T-helper 2 cell treated with Interferon-gamma antibody and Interleukin-4, amounts not matched to agents 100 ng/mL and 5 ng/mL, for 36 hours (primary cell): ENCODE measurements around the gene INPPL1. TPM values are rescaled to one million over a fixed set of nuclear protein-coding genes. Genes with fewer than 3 reads are reported as not detected.

ENCODE experiments used
- intact Hi-C: fragments of 100-400 bp; cut with micrococcal nuclease; formaldehyde crosslinking; loops from one replicate; pipeline ENCODE4 v1.15.1; 2023
- total RNA-seq: library from RNA; stranded (reverse); gene quantifications from 2 replicates; pipeline ENCODE4 v1.2.3, GENCODE V29; 2022

Gene INPPL1
- total RNA-seq, 1 donor from 2014 or later = 126 TPM

DNA sequence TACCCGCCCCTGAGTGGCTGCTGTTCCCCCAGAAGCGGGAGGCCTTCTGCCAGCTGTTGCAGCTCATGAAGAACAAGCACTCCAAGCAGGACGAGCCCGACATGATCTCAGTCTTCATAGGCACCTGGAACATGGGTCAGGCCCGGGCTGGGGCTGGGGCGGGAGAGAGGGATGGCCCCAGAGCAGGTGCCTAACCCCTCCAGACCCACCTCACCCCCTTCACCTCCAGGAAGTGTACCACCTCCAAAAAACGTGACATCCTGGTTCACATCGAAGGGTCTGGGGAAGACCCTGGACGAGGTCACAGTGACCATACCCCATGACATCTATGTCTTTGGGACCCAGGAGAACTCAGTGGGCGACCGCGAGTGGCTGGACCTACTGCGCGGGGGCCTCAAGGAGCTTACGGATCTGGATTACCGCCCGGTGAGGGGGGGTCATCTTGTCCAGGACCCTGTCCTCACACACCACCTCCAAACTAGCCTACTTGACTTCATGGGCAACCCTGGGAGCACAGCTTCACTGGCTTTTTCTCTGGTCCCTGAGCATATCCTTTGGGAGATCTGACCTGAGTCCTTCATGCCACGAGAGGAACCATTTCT is 6.3 kb downstream of the INPPL1 start:
- intact Hi-C loops = no loop called here

DNA sequence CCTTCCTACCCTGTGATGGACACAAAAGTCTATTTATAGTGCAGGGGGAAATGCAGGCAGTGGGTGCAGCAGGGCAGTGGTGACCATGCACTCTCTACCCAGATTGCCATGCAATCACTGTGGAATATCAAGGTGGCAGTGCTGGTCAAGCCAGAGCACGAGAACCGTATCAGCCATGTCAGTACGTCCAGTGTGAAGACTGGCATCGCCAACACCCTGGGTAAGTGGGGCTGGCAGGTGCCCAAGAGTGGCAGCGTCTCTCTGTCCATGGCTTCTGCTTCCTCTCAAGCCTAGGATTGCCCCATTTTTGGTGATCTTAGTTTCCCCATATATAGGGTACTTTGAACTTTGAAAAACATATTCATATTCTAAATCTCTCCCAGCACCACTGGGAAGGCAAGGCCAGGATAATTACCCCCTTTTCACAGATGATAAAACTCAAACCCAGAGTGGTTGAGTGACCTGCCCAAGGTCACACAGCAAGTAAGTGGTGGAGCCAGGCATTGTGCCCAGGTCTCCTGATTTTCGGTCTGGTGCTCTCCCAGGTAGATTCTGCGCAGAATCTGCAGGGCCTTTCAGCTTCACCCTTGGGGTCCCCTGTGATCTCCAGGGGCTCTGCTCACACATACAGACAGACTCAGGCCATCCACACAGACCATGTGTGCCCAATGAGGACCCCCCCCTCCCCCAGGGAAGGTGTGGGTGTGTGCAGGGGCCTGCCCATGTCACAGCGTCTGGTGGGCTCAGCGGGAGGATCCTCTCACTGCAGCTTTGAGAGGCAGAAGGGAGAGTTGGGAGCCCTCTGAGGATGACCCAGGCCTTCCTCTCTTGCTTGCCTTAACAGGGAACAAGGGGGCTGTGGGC is 7.1 kb downstream of the INPPL1 start:
- intact Hi-C loops = no loop called here

DNA sequence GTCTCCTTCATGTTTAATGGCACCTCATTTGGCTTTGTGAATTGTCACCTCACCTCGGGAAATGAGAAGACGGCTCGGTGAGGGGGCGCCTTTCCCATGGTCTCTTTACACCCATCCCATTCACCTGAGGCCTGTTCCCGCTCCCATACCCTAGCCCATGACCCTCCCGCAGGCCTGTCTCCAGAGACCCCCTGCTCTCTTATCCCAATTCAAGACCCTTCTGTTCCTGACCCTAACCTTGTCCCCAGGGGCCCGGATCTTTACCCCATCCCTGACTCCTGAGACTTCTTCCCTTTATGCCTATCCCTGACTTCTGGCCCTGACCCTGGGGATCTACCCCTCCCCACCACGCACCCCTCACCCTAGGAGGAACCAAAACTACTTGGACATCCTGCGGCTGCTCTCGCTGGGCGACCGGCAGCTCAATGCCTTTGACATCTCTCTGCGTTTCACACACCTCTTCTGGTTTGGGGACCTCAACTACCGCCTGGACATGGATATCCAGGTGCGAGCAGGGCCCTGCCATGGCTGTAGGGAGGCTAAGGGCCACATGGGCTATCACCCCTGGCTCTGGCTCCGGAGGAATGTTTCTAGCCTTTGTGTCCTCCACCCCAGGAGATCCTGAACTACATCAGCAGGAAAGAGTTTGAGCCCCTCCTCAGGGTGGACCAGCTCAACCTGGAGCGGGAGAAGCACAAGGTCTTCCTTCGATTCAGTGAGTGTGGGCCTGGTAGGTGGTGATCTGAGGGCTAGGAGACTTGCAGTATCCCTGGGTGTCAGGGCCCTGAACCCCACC is 7.9 kb downstream of the INPPL1 start:
- intact Hi-C loops = no loop called here

DNA sequence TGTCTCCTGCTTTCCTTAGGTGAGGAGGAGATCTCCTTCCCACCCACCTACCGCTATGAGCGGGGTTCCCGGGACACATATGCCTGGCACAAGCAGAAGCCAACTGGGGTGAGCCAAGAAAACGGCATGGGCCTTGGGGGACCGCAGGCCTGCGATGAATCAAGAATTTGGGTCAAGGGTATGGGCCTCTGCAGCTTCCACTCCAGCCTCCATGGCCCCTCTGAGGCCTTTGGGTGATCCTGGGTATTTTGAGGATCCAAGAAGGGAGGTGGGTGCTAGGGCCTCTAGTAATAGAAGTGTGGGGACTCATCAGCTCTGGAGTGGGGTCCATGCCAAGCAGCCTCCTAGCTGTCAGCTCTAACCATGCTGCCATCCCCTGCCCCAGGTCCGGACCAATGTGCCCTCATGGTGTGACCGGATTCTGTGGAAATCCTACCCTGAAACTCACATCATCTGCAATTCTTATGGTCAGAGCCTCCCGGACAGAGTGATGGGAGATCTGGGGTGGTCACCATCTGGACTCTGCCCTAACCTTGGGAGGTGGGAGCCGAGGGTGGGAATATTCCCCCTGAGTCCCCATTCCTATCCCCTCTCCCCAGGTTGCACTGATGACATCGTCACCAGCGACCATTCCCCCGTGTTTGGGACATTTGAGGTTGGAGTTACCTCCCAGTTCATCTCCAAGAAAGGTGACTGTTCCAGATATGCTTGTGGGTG is 8.6 kb downstream of the INPPL1 start:
- intact Hi-C loops = no loop called here

DNA sequence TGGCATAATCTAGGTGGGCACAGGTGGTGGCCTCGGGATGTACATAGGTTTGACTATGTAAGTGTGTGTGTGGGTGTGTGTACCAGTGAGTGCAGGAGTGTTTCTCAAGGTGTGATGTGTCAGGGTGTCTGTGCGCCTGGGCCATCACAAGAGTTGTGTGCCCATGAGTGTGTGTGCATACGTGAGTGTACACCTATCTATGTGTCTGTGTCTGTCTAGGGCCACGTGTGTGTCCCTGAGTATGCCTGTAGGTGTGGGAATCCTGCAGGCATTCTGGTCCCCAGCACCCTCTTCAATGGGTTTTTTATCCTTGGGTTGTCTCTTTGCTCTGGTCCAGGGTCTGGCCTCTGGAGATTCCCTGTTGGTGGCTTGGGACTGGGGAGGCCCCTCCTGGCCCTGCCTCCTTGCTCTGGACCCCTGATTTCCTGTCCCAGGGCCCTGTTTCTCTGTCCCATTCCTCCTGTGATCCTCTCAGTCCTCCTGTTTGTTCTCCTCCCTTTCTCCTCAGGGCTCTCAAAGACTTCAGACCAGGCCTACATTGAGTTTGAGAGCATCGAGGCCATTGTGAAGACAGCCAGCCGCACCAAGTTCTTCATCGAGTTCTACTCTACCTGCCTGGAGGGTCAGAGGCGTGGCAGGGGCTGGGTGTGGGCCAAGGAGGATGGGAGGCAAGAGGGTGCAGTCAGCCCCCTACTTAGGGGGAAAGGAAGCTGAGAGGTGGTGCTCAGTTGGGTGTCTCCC is 9.4 kb downstream of the INPPL1 start:
- intact Hi-C loops = no loop called here

DNA sequence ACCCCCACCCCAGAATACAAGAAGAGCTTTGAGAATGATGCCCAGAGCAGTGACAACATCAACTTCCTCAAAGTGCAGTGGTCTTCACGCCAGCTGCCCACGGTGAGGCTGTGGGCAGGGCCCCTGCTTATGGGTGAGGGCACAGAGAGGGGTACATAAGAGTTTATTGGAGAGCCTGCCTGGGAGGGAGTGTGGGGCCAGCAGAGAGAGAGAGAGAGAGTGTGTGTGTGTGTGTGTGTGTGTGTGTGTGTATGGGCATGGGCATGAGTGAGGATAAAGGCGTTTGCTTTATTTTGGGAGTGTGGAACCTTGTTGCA is 9.9 kb downstream of the INPPL1 start:
- intact Hi-C loops = no loop called here

DNA sequence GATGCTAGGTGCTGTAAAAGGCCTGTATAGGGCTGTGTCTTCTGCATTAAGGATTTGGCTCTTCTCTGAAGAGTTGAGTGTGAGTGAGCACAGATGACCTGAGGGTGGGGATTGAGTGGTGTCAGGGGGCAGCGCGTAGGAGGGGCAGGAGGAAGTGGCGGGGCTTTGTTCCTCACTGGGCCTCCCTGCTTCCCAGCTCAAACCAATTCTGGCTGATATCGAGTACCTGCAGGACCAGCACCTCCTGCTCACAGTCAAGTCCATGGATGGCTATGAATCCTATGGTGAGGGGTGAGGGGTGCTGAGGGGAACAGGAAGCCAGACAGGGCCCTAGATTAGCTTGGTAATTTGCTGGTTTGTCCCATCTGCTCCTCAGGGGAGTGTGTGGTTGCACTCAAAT is 10.4 kb downstream of the INPPL1 start:
- intact Hi-C loops = no loop called here

DNA sequence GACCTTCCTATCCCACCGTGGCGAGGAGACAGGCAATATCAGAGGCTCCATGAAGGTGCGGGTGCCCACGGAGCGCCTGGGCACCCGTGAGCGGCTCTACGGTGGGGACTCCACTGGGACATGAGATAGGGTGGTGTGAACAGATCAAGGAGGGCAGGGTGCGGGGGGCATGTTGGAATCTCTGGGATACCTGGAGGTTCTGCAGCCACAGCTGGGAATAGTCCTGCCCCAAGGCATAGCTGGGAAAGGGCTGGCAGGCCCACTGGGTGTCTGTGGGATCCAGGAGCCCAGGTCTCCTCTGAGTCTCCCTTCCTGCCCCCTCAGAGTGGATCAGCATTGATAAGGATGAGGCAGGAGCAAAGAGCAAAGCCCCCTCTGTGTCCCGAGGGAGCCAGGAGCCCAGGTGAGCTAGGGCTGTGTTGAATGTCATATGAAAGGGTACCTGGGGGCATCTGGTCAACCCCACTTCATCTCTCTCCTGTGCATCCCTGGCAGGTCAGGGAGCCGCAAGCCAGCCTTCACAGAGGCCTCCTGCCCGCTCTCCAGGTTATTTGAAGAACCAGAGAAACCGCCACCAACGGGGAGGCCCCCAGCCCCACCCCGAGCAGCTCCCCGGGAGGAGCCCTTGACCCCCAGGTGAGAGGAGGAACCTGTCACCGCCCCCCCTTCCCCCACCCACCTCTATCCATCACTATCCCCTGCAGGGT is 10.9 kb downstream of the INPPL1 start:
- intact Hi-C loops = no loop called here

DNA sequence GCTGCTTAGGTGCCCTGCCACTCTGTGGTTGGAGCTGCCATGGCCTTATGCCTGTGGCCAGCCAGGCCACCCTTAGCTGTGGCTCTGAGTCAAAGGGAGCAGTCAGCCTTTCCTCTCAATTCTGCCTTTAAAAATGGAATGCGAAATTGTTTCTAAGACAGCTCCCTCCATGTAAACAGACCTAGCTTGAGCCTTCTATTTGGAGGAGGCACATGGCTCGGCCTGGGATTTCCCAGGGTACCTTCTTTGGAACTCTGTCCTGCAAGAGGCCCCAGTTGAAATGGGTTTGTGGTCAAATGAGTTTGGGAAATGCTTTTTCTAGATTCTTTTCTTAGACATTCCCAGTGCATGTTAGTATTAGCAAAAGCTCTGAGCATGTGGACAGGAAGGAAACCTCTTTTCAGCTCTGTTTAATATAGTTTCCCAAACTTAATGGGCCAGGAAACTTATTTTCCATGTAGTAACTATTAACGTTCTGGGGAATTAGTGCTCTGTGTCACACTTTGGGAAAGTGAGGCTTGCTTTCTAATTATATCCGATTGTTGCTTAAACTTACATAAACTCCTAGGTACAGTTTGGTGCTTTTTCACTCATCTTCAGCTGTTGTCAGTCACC is 11.6 kb downstream of the INPPL1 start:
- intact Hi-C loops = no loop called here

DNA sequence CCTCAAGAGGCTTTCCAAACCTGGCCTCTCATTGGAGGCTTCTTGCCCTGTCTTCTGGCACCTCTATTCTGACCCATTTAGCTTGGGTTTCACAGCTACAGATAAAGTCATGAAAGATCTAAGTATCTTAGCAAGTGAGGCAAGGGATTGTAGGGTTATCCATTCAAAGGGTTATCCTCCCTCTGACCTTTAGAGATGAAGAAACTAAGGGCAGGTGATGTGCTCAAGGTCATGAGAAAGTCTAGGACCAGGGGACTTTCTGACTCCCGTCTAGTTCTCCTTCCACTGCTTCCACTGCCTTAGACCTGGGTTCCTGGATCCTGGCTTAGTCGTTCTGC is 12.2 kb downstream of the INPPL1 start:
- intact Hi-C loops = no loop called here

DNA sequence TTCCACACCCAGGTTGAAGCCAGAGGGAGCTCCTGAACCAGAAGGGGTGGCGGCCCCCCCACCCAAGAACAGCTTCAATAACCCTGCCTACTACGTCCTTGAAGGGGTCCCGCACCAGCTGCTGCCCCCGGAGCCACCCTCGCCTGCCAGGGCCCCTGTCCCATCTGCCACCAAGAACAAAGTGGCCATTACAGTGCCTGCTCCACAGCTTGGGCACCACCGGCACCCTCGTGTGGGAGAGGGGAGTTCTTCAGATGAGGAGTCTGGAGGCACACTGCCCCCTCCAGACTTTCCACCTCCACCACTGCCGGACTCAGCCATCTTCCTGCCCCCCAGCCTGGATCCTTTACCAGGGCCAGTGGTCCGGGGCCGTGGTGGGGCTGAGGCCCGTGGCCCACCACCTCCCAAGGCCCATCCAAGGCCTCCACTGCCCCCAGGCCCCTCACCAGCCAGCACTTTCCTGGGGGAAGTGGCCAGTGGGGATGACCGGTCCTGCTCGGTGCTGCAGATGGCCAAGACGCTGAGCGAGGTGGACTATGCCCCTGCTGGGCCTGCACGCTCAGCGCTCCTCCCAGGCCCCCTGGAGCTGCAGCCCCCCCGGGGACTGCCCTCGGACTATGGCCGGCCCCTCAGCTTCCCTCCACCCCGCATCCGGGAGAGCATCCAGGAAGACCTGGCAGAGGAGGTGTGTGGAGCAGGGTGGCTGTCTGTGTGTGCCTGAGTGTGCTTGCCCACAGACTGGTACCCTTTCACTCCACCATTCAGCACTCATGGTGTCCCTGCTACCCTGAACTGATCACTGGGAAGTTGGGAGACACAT is 12.8 kb downstream of the INPPL1 start:
- intact Hi-C loops = no loop called here

DNA sequence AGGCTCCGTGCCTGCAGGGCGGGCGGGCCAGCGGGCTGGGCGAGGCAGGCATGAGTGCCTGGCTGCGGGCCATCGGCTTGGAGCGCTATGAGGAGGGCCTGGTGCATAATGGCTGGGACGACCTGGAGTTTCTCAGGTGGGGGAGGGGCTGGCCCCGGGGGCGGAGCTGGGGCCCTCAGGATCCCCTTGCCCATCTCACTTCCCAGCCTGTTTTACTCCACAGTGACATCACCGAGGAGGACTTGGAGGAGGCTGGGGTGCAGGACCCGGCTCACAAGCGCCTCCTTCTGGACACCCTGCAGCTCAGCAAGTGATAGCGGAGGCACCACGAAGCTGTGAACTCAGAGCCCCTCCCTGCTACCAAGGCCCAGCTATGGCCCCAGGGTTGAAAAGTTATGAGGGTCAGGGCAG is 13.5 kb downstream of the INPPL1 start:
- intact Hi-C loops = loop anchor here (1.0 kb wide), 1 partner anchor 213 kb away; no protein-coding TSS in a partner anchor

DNA sequence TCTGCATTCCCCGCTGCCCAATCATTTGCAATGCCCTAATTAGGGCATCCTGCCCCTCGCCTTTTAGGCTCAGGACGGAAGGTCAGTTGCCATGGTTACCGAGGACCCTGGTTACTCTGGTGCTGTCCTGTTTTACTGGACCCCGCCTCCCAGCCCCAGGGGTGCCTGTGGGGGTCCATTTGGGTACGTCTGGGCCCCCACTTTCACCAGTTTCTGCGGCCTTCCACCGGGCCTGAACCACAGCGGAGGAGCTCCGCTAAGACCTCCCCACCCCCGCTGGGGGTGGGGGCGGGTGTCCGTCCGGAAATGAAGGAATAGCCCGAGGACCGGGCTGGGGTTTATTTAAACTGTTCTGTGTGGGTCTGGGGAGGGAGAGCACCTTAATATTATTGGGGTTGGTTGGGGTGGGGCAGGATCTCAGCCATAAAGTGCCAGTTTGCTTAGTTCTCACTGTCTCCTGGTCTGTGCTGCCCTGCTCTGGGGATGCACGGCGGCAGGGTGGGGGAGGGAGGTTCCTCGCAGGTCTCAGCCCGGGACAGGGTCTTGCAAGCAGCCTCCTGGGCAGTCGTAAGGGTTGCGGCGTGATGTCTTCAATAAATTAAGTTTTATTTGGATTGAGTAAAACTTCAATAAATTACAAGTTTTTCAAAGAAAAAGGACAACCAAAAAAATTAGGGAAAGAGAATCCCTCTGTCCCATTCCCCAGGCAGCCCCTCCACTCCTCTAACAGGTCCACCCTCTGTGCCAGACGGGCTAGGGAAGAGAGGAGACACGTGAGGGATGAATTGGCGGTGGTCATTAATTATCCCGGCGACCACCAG is 14.1 kb downstream of the INPPL1 start:
- intact Hi-C loops = loop anchor here (1.0 kb wide), 1 partner anchor 213 kb away; no protein-coding TSS in a partner anchor

DNA sequence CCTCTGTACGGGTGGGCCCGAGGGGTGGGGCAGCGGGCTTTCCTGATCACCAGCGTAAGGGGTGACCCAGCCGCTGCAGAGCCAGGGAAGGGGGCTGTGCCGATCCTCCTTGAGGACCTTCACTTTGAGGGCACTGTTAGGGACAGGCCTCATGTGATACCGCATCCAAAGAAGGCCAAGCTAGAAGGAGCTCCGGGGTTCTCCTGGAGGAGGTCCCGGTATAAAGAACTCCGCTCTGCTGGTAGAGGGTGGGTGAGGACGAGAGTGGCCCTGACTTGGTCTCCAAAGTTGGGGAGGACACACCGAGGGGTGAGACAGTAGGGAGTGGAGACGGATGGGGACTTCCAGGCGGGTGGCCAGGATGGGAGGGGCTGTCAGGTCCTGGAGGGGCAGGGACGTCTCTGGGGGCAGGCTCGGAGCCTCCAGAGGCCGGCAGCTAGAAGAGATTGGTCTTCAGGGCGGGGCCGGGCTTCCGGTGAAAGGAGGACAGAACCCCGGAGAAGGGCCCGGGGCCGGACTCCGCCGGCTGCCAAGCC is 14.8 kb downstream of the INPPL1 start:
- intact Hi-C loops = no loop called here

DNA sequence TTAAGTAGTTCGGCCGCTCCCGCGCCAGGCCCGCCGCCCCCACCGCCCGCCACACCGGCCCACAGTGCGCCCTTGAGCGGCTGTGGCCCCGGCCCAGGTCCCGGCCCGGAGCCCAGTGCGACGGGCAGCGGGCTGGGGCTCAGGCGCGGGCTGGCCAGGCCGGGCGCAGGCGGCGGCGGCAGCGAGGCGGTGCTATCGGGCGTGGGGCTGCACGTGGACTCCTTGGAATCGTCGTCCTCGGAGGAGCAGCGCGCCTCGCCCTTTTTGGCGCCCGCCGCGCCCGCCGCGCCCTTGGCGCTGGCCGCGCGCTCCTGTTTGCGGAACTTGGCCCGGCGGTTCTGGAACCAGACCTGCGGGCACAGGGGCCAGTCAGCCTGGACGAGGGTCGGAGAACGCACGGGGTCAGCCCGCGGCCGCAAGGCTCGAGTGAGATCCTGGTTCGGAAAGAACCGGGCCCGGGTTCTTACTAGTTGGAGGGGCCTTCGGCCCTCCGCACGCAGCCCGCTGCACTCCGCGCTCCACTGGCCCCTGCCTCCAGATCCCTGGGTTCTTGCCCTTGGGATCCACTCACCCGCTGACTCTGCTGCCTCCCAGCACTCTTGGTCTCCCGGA is 15.4 kb downstream of the INPPL1 start:
- intact Hi-C loops = no loop called here

DNA sequence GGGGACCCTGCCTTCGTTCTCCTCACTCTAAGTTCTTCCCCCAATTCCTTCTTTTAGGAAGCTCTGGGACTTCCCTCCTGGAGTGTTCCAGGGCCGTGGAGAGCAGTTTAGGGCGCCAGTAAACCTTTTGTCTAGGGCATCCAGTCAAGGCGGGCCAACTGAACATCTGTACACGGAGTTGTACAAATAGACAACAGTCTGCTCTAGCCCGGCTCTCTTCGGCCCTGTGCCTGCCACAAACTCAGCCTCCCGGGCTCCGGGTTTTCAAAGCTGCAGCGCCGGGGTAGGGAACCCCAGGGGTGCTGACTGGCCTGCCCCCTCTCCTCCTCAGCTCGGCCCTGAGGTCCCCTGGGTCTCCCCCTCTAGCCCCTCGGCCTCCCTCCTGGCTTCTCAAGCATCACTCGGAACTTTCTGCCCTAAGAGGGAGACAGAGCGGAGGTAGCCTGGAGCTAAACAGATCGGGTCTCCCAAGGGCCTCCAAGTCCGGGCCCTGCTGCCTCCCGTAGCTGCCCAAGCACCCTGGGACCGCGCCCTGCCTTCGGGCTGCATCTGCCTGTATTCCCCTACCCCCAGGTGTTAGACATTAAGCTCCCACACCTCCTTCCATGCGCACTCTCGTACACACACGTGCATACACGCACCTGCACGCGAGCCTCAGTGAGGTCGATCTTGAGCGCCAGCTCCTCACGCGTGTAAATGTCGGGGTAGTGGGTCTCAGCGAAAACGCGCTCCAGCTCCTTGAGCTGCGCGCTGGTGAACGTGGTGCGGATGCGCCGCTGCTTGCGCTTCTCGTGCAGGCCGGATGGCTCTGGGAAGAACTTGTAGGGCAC is 16.1 kb downstream of the INPPL1 start:
- intact Hi-C loops = no loop called here
